Measurements from ENCODE around the gene PELI3. TPM values are rescaled to one million over a fixed set of nuclear protein-coding genes. Genes with fewer than 3 reads are reported as not detected.
"Not testable (repeated sequence)": the region's sequence is repeated elsewhere in the genome, so short reads cannot be mapped to it uniquely, and the experiment has no call there.

Gene PELI3
- total and polyA plus RNA-seq, 3 donors from 2014 or later: 10.2 to 17.7 (median 13.0) TPM

DNA sequence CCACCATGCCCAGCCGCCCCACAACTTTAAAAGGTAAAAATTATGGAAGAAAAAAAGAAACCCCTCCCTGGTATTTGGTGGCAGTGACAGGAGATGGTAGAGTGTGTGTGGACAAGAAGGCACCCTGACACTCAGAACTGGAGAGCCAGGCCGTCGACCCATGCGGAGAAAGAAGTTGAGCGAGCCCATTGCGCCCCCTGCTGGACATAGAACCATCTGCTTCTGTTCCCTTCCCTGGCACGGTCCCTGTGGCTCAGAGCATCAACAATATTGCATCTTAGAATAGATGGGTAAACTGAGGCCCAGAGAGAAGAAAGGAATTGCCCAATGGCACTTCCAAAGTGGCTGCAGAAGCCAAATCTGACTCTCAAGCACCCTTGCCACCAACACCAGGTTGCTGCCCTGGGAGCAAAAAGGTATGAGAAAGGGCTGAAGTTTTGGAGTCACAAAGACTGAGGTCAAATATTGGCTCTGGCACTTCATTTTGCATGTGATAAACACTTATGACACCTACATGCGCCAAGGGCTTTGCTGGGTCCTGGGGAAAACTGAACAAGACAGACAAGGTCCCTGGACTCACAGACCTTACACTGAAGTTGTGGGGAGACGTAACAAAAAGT is 36.6 kb upstream of the PELI3 start:
- Histone ChIP-seq H3K9me3 (no peaks in the 10 kb centered on the region), H3K27ac (no peak overlapping the region), H3K4me1 (no peaks in the 10 kb centered on the region), H3K4me3 (no peak overlapping the region), H3K36me3 (ENCODE audit: low read depth, missing control alignments) (no peaks in the 10 kb centered on the region), H3K27me3 (no peaks in the 10 kb centered on the region)
- TF ChIP-seq, protein P1, sequence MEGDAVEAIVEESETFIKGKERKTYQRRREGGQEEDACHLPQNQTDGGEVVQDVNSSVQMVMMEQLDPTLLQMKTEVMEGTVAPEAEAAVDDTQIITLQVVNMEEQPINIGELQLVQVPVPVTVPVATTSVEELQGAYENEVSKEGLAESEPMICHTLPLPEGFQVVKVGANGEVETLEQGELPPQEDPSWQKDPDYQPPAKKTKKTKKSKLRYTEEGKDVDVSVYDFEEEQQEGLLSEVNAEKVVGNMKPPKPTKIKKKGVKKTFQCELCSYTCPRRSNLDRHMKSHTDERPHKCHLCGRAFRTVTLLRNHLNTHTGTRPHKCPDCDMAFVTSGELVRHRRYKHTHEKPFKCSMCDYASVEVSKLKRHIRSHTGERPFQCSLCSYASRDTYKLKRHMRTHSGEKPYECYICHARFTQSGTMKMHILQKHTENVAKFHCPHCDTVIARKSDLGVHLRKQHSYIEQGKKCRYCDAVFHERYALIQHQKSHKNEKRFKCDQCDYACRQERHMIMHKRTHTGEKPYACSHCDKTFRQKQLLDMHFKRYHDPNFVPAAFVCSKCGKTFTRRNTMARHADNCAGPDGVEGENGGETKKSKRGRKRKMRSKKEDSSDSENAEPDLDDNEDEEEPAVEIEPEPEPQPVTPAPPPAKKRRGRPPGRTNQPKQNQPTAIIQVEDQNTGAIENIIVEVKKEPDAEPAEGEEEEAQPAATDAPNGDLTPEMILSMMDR (IDR thresholded peaks at IDR 0.05): peak; percentile 69 to 85 (median 74)
- TF ChIP-seq POLR2A (IDR thresholded peaks at IDR 0.05): no peak
- WGBS, 2 donors: 36 to 43% methylated on average over 9 of the region's 9 CpGs
- intact Hi-C loops (cut with DNase I; ENCODE audit: low total_unique reads): no loop called here
- peak; percentile 91 for DNase-seq

DNA sequence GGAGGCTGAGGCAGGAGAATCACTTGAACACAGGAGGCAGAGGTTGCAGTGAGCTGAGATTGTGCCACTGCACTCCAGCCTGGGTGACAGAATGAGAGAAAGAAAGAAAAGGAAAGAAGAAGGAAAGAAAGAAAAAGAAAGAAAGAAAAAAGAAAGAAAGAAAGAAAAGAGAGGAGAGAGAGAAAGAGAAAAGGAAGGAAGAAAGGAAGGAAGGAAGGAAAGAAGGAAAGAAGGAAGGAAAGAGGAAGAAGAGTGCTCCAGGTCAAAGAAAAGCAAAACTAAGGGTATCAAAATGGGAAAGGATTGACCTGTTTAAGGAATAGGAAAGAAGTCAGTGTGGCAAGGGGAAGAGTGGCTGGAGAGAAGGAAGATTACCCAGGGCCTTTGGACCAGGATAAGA is 35.4 kb upstream of the PELI3 start:
- H3K9me3 ChIP-seq; H3K4me3 ChIP-seq; DNase-seq; H3K36me3 ChIP-seq (ENCODE audit: low read depth, missing control alignments); H3K27ac ChIP-seq; H3K4me1 ChIP-seq; H3K27me3 ChIP-seq; intact Hi-C loops (cut with DNase I; ENCODE audit: low total_unique reads): not testable (repeated sequence)

DNA sequence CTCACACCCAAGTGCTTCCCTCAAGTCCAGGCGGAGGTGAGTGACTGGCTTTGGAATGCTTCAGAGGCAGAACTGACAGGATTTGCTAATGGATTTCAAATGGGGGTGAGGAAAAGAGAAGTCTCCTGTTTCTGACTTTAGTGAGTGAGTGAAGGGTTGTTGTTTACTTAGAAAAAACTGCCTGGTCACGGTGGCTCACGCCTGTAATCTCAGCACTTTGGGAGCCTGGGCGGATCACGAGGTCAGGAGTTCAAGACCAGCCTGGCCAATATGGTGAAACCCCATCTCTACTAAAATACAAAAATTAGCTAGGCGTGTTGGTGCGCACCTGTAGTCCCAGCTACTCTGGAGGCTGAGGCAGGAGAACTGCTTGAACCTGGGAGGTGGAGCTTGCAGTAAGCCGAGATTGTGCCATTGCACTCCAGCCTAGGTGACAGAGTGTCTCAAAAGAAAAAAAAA is 34.8 kb upstream of the PELI3 start:
- 86 to 95% methylated on average over 8 of the region's 8 CpGs for WGBS, 2 donors
- H3K4me3 ChIP-seq; intact Hi-C loops (cut with DNase I; ENCODE audit: low total_unique reads): not testable (repeated sequence)

DNA sequence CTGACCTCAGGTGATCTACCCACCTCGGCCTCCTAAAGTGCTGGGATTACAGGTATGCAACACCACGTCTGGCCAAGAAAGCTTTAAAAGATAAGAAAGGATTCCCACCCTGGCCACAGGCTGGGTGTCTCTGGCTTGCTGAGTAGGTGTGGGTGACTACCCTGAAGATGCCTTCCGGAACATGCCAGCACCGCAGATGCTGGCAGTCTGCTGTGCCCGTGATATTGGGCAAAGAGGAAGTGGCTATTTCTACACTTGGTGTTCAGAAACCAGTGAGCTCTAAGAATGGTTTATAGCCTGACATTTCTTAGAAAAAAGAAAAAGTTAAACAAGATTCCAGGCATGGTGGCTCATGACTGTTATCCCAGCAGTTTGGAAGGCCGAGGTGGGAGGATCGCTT is 34.1 kb upstream of the PELI3 start:
- H3K4me1 ChIP-seq: no peaks in the 10 kb centered on the region
- no peak overlapping the region for H3K4me3 ChIP-seq
- intact Hi-C loops (cut with DNase I; ENCODE audit: low total_unique reads): no loop called here
- no peaks in the 10 kb centered on the region for H3K36me3 ChIP-seq (ENCODE audit: low read depth, missing control alignments)
- no peaks in the 10 kb centered on the region for H3K27me3 ChIP-seq
- no peak for DNase-seq
- 90 to 92% methylated on average over 6 to 7 of the region's 7 CpGs for WGBS, 2 donors
- H3K9me3 ChIP-seq: no peaks in the 10 kb centered on the region
- H3K27ac ChIP-seq: no peak overlapping the region
- no peak for TF ChIP-seq POLR2A (IDR thresholded peaks at IDR 0.05)
- TF ChIP-seq, protein P1 (IDR thresholded peaks at IDR 0.05): no peak

More for the DNA sequence above, 34.8 kb upstream of the PELI3 start:
- H3K4me1 ChIP-seq; H3K36me3 ChIP-seq (ENCODE audit: low read depth, missing control alignments); H3K27ac ChIP-seq; H3K27me3 ChIP-seq; H3K9me3 ChIP-seq; DNase-seq: not testable (repeated sequence)

DNA sequence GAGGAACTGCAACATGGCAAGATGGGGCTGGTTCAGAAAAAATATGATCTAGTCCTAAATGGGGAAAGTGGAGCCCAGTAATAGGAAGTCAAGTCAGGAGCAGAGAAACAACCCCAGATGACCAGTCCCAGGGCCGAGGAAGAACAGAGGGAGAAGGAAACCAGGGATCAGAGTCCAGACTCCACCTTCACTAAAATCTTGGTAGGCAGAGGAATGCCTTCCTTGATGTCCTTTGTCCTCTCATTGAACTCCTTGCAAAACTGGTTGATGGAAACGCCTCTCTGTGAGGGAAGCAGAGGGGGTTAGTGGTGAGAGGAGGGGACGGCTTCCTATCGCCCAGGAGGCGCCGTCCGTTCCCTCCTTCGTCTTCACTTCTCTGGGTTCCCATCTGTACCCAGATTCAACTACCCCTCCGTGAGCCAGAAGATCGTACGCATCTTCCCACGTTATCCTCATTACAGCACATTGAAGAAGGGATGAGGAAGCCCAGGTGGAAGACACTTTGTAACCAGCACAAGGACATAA is 28.7 kb upstream of the PELI3 start:
- DNase-seq: no peak
- Histone ChIP-seq H3K4me3 (peak overlapping the region; percentile 59 to 99), H3K36me3 (ENCODE audit: low read depth, missing control alignments) (no peaks in the 10 kb centered on the region), H3K9me3 (no peaks in the 10 kb centered on the region), H3K4me1 (peaks cover 6% of the 10 kb centered on the region), H3K27ac (peak overlapping the region; percentile 83), H3K27me3 (no peaks in the 10 kb centered on the region)
- intact Hi-C loops (cut with DNase I; ENCODE audit: low total_unique reads): no loop called here
- WGBS, 2 donors: 4% methylated on average over 9 to 12 of the region's 12 CpGs
- TF ChIP-seq POLR2A (IDR thresholded peaks at IDR 0.05): no peak
- TF ChIP-seq, protein P1 (IDR thresholded peaks at IDR 0.05): no peak

Measured in testis (tissue), 3 donors.